Measurements from ENCODE around the gene DPYSL4.

GRCh38 chr10:132220061-132220460 is 33.3 kb downstream of the DPYSL4 start:
- TF ChIP-seq ZFP37 (CRISPR knock-in tag; IDR thresholded peaks at IDR 0.05; ENCODE audit: borderline replicate concordance) (no peak), ZNF792 (CRISPR knock-in tag; IDR thresholded peaks at IDR 0.05) (no peak), ZNF263 (CRISPR knock-in tag; IDR thresholded peaks at IDR 0.05) (no peak), HES4 (CRISPR knock-in tag; IDR thresholded peaks at IDR 0.05; ENCODE audit: borderline replicate concordance) (no peak), ZZZ3 (CRISPR knock-in tag; IDR thresholded peaks at IDR 0.05; ENCODE audit: borderline replicate concordance) (no peak), ZNF720 (CRISPR knock-in tag; IDR thresholded peaks at IDR 0.05) (no peak), CHD2 (IDR thresholded peaks at IDR 0.05; ENCODE audit: low read depth, low read length) (no peak), MIXL1 (CRISPR knock-in tag; IDR thresholded peaks at IDR 0.05) (no peak)
